ENCODE results near the gene MAGEA6.
"Not testable (repeated sequence)": the region's sequence is repeated elsewhere in the genome, so short reads cannot be mapped to it uniquely, and the experiment has no call there.

MAGEA6 gene

GRCh38 chrX:152769549-152770289, at the start of gene MAGEA6:
TSS of gene MAGEA6 (minus strand) at chrX:152769689. CDS start at chrX:152767650, 2,039 bp downstream.
- FAIRE-seq: not testable (repeated sequence)

GRCh38 chrX:152819266-152819665, 49.8 kb upstream of the MAGEA6 start:
- no peak for FAIRE-seq

GRCh38 chrX:152818356-152818755, 48.9 kb upstream of the MAGEA6 start:
- no peak for FAIRE-seq

GRCh38 chrX:152817078-152817764, 47.7 kb upstream of the MAGEA6 start:
- FAIRE-seq: peak; percentile 36

GRCh38 chrX:152814048-152814447, 44.6 kb upstream of the MAGEA6 start:
- no peak for FAIRE-seq

GRCh38 chrX:152813206-152813605, 43.7 kb upstream of the MAGEA6 start:
- FAIRE-seq: no peak

- FAIRE-seq: no peak
Measured at GRCh38 chrX:152810403-152810802, 40.9 kb upstream of the MAGEA6 start.

GRCh38 chrX:152806035-152806434, 36.5 kb upstream of the MAGEA6 start:
- no peak for FAIRE-seq

GRCh38 chrX:152798945-152799344, 29.5 kb upstream of the MAGEA6 start:
- no peak for FAIRE-seq

GRCh38 chrX:152787062-152787461, 17.6 kb upstream of the MAGEA6 start:
- FAIRE-seq: not testable (repeated sequence)

- not testable (repeated sequence) for FAIRE-seq
Measured at GRCh38 chrX:152766562-152766961, 2.9 kb downstream of the MAGEA6 start.

- not testable (repeated sequence) for FAIRE-seq
Measured at GRCh38 chrX:152761582-152761981, 7.9 kb downstream of the MAGEA6 start.

GRCh38 chrX:152759544-152759943, 9.9 kb downstream of the MAGEA6 start:
- FAIRE-seq: not testable (repeated sequence)

- FAIRE-seq: not testable (repeated sequence)
Measured at GRCh38 chrX:152758918-152759317, 10.6 kb downstream of the MAGEA6 start, which contains the start of gene CSAG3. TSS of gene CSAG3 (plus strand) at chrX:152759218.

GRCh38 chrX:152754871-152755270, 14.6 kb downstream of the MAGEA6 start:
- not testable (repeated sequence) for FAIRE-seq

GRCh38 chrX:152753686-152754650, 15.5 kb downstream of the MAGEA6 start, which contains the start of gene MAGEA2:
TSS of gene MAGEA2 (minus strand) at chrX:152753842. CDS start at chrX:152751363, 2,479 bp downstream.
- FAIRE-seq: not testable (repeated sequence)

GRCh38 chrX:152738560-152738959, 30.9 kb downstream of the MAGEA6 start:
- no peak for FAIRE-seq

GRCh38 chrX:152736528-152736927, 33.0 kb downstream of the MAGEA6 start:
- FAIRE-seq: not testable (repeated sequence)

GRCh38 chrX:152735860-152736511, 33.5 kb downstream of the MAGEA6 start:
- no peak for FAIRE-seq

- no peak for FAIRE-seq
Measured at GRCh38 chrX:152735101-152735500, 34.4 kb downstream of the MAGEA6 start.

- not testable (repeated sequence) for FAIRE-seq
Measured at GRCh38 chrX:152734143-152734858, 35.2 kb downstream of the MAGEA6 start.

All from islet of Langerhans (tissue), 1 donor.